ENCODE data around the gene MMP7. TPM values are rescaled to one million over a fixed set of nuclear protein-coding genes. Genes with fewer than 3 reads are reported as not detected.

MMP7 gene
- total and polyA plus RNA-seq, 2 of the 4 experiments (the other 2 are of a cell fraction) = not detected

DNA sequence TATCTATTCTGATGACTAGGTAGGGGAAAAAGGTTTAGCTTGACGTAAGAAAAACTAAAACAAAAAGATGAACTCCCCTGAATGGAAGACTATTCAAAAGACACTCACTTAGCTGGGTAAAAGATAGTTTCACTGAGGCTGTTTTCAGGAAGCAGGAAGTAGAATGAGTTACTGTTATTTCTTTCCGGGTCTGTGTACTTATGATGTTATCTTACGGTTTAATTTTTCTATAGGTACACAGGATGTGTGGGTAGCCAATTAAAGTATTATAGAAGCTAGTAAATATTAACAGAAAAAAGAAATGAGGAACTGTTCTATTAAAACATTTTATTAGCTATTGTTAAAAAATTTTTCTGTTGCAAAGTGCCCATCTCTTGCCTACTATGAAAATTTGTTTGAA is 45.8 kb upstream of the MMP7 start:
- WGBS, 2 experiments (ENCODE audit: extremely low coverage in 2 of 2, insufficient read length in 1 of 2) = no CpG with 5 or more reads among the region's 3 CpGs
- no peak overlapping the region for H3K9ac ChIP-seq (ENCODE audit: low read depth, low read length)
- no peaks in the 10 kb centered on the region for H3K79me1 ChIP-seq (ENCODE audit: low read depth in 1 of 2, low read length in 2 of 2)
- no peak overlapping the region for H2BK15ac ChIP-seq (ENCODE audit: low read depth, low read length)
- no peak for DNase-seq
- H3K9me1 ChIP-seq (ENCODE audit: insufficient read depth, low read length) = no peaks in the 10 kb centered on the region
- H3K4me2 ChIP-seq (ENCODE audit: low read depth, low read length) = no peak overlapping the region
- H3K36me3 ChIP-seq (ENCODE audit: control insufficient read depth, insufficient read depth, low read length) = no peaks in the 10 kb centered on the region
- no peak for ATAC-seq (ENCODE audit: low read depth)
- no peak overlapping the region for H3K56ac ChIP-seq (ENCODE audit: extremely low read depth, insufficient read depth, low read length)
- no peaks in the 10 kb centered on the region for H4K20me1 ChIP-seq (ENCODE audit: insufficient read depth, low read length)
- dilution Hi-C loops (cut with HindIII; ENCODE audit: low sequenced_read_pairs, unreplicated experiment) = no loop called here
- intact Hi-C loops (cut with micrococcal nuclease) = no loop called here
- in situ Hi-C loops (cut with MboI; ENCODE audit: low sequenced_read_pairs) = no loop called here
- no peak overlapping the region for H2BK20ac ChIP-seq (ENCODE audit: low read depth, low read length)
- H3K18ac ChIP-seq (ENCODE audit: low read depth, low read length) = no peak overlapping the region
- H4K5ac ChIP-seq (ENCODE audit: low read depth, low read length) = no peak overlapping the region
- TF ChIP-seq RCOR1 (IDR thresholded peaks at IDR 0.05; ENCODE audit: insufficient replicate concordance, low read length) = no peak
- TF ChIP-seq MAFK (IDR thresholded peaks at IDR 0.05; ENCODE audit: low read depth, low read length) = no peak
- no peak for TF ChIP-seq CEBPB (IDR thresholded peaks at IDR 0.05; ENCODE audit: low read depth, low read length)
- TF ChIP-seq, protein P1, sequence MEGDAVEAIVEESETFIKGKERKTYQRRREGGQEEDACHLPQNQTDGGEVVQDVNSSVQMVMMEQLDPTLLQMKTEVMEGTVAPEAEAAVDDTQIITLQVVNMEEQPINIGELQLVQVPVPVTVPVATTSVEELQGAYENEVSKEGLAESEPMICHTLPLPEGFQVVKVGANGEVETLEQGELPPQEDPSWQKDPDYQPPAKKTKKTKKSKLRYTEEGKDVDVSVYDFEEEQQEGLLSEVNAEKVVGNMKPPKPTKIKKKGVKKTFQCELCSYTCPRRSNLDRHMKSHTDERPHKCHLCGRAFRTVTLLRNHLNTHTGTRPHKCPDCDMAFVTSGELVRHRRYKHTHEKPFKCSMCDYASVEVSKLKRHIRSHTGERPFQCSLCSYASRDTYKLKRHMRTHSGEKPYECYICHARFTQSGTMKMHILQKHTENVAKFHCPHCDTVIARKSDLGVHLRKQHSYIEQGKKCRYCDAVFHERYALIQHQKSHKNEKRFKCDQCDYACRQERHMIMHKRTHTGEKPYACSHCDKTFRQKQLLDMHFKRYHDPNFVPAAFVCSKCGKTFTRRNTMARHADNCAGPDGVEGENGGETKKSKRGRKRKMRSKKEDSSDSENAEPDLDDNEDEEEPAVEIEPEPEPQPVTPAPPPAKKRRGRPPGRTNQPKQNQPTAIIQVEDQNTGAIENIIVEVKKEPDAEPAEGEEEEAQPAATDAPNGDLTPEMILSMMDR (conservative IDR thresholded peaks at IDR 0.05; ENCODE audit: low read depth, low read length) = no peak
- TF ChIP-seq RFX5 (IDR thresholded peaks at IDR 0.05; ENCODE audit: low read depth, low read length) = no peak
- no peak for TF ChIP-seq RAD21 (IDR thresholded peaks at IDR 0.05; ENCODE audit: low read length)
- TF ChIP-seq, protein P2, sequence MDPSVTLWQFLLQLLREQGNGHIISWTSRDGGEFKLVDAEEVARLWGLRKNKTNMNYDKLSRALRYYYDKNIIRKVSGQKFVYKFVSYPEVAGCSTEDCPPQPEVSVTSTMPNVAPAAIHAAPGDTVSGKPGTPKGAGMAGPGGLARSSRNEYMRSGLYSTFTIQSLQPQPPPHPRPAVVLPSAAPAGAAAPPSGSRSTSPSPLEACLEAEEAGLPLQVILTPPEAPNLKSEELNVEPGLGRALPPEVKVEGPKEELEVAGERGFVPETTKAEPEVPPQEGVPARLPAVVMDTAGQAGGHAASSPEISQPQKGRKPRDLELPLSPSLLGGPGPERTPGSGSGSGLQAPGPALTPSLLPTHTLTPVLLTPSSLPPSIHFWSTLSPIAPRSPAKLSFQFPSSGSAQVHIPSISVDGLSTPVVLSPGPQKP (IDR thresholded peaks at IDR 0.05; ENCODE audit: borderline replicate concordance, low read depth, low read length) = no peak
- TF ChIP-seq BHLHE40 (IDR thresholded peaks at IDR 0.05; ENCODE audit: low read depth, low read length) = no peak
- no peak for TF ChIP-seq MXI1 (IDR thresholded peaks at IDR 0.05; ENCODE audit: borderline replicate concordance, low read depth, low read length)
- TF ChIP-seq, protein P3, sequence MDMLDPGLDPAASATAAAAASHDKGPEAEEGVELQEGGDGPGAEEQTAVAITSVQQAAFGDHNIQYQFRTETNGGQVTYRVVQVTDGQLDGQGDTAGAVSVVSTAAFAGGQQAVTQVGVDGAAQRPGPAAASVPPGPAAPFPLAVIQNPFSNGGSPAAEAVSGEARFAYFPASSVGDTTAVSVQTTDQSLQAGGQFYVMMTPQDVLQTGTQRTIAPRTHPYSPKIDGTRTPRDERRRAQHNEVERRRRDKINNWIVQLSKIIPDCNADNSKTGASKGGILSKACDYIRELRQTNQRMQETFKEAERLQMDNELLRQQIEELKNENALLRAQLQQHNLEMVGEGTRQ (IDR thresholded peaks at IDR 0.05; ENCODE audit: low read depth, low read length) = no peak
- no peak for TF ChIP-seq FOS (IDR thresholded peaks at IDR 0.05; ENCODE audit: low read depth, low read length)
- no peak for TF ChIP-seq CHD1 (IDR thresholded peaks at IDR 0.05; ENCODE audit: low read depth, low read length)
- TF ChIP-seq POLR2A (IDR thresholded peaks at IDR 0.05; ENCODE audit: low read depth, low read length) = no peak
- no peak for TF ChIP-seq SMC3 (IDR thresholded peaks at IDR 0.05; ENCODE audit: low read depth, low read length)
- no peak overlapping the region for H3K4ac ChIP-seq (ENCODE audit: low read depth, low read length)
- H2BK120ac ChIP-seq (ENCODE audit: low read depth, low read length) = no peak overlapping the region
- H2AFZ ChIP-seq (replicated peaks; ENCODE audit: low read length, poor library complexity) = no peak overlapping the region
- no TSS peak for BruUV-seq (replicated peaks)
- no peak overlapping the region for H3K23ac ChIP-seq (ENCODE audit: low read depth, low read length)
- no peak overlapping the region for H2AK5ac ChIP-seq (ENCODE audit: low read depth, low read length)
- no peak overlapping the region for H3K4me3 ChIP-seq (ENCODE audit: insufficient read depth, low read depth, low read length)
- no peak overlapping the region for H2BK5ac ChIP-seq (ENCODE audit: low read depth, low read length, poor library complexity, severe bottlenecking)
- H3K27me3 ChIP-seq (ENCODE audit: control insufficient read depth, insufficient read depth, low read length) = no peaks in the 10 kb centered on the region
- no peak overlapping the region for H4K8ac ChIP-seq (ENCODE audit: low read depth in 2 of 2, low read length in 2 of 2)
- POLR2A ChIA-PET (ENCODE audit: unreplicated experiment) = no interaction called here
- CTCF ChIA-PET = no interaction called here
- H3K14ac ChIP-seq (replicated peaks; ENCODE audit: low read depth, low read length) = no peak overlapping the region
- H4K91ac ChIP-seq (ENCODE audit: insufficient read depth, low read depth, low read length) = no peak overlapping the region
- no peak overlapping the region for H2AK9ac ChIP-seq (replicated peaks; ENCODE audit: low read depth, low read length, poor library complexity)
- no peaks in the 10 kb centered on the region for H3K9me3 ChIP-seq (ENCODE audit: control insufficient read depth, insufficient read depth, low read length)
- H3K27ac ChIP-seq (ENCODE audit: insufficient read depth, low read length) = no peak overlapping the region
- H3K4me1 ChIP-seq (ENCODE audit: control insufficient read depth, insufficient read depth, low read length) = no peaks in the 10 kb centered on the region; the same call in 1 of the 2 replicates
